ENCODE measurements around the gene PTH2.
"Not testable (repeated sequence)": the region's sequence is repeated elsewhere in the genome, so short reads cannot be mapped to it uniquely, and the experiment has no call there.

PTH2 gene

GRCh38 chr19:49423071-49423984 is at the start of gene PTH2:
Gene PTH2 (minus strand): TSS chr19:49423441. CDS start chr19:49423339, 102 bp downstream.
- DNase-seq (ENCODE audit: low read depth in 3 of 3, low spot score in 1 of 3) = no peak

GRCh38 chr19:49472936-49473335 is 49.7 kb upstream of the PTH2 start:
- DNase-seq (ENCODE audit: low read depth in 3 of 3, low spot score in 1 of 3) = no peak

GRCh38 chr19:49470615-49470978 is 47.4 kb upstream of the PTH2 start:
- no peak for DNase-seq (ENCODE audit: low read depth in 3 of 3, low spot score in 1 of 3)

GRCh38 chr19:49469828-49470614 is 46.8 kb upstream of the PTH2 start:
- DNase-seq (ENCODE audit: low read depth in 3 of 3, low spot score in 1 of 3) = peak in 2 of 3 donors; percentile 55 to 64

GRCh38 chr19:49468746-49469447 is 45.7 kb upstream of the PTH2 start:
- peak in 2 of 3 donors; percentile 66 to 90 for DNase-seq (ENCODE audit: low read depth in 3 of 3, low spot score in 1 of 3)

GRCh38 chr19:49468199-49468598 is 45.0 kb upstream of the PTH2 start:
- no peak for DNase-seq (ENCODE audit: low read depth in 3 of 3, low spot score in 1 of 3)

GRCh38 chr19:49465371-49465770 is 42.1 kb upstream of the PTH2 start:
- DNase-seq (ENCODE audit: low read depth in 3 of 3, low spot score in 1 of 3) = no peak

GRCh38 chr19:49463960-49464740 is 40.9 kb upstream of the PTH2 start:
- no peak for DNase-seq (ENCODE audit: low read depth in 3 of 3, low spot score in 1 of 3)

GRCh38 chr19:49462492-49462891 is 39.3 kb upstream of the PTH2 start:
- no peak for DNase-seq (ENCODE audit: low read depth in 3 of 3, low spot score in 1 of 3)

GRCh38 chr19:49461656-49462055 is 38.4 kb upstream of the PTH2 start:
- DNase-seq (ENCODE audit: low read depth in 3 of 3, low spot score in 1 of 3) = no peak

- not testable (repeated sequence) for DNase-seq (ENCODE audit: low read depth in 3 of 3, low spot score in 1 of 3)
Observed at GRCh38 chr19:49461130-49461529, 37.9 kb upstream of the PTH2 start.

GRCh38 chr19:49459388-49459787 is 36.1 kb upstream of the PTH2 start:
- DNase-seq (ENCODE audit: low read depth in 3 of 3, low spot score in 1 of 3) = no peak

GRCh38 chr19:49458567-49458903 is 35.3 kb upstream of the PTH2 start:
- no peak for DNase-seq (ENCODE audit: low read depth in 3 of 3, low spot score in 1 of 3)

- no peak for DNase-seq (ENCODE audit: low read depth in 3 of 3, low spot score in 1 of 3)
Observed at GRCh38 chr19:49456326-49456725, 33.1 kb upstream of the PTH2 start.

- DNase-seq (ENCODE audit: low read depth in 3 of 3, low spot score in 1 of 3) = no peak
Observed at GRCh38 chr19:49455773-49456172, 32.5 kb upstream of the PTH2 start.

- DNase-seq (ENCODE audit: low read depth in 3 of 3, low spot score in 1 of 3) = no peak
Observed at GRCh38 chr19:49453757-49454240, 30.6 kb upstream of the PTH2 start.

- DNase-seq (ENCODE audit: low read depth in 3 of 3, low spot score in 1 of 3) = peak; percentile 94 to 96 (median 95)
Observed at GRCh38 chr19:49453013-49453756, 29.9 kb upstream of the PTH2 start, which contains the start of gene ALDH16A1. Gene ALDH16A1 (plus strand): TSS chr19:49453225. CDS start chr19:49453332, 107 bp downstream.

GRCh38 chr19:49451430-49452181 is 28.4 kb upstream of the PTH2 start, which contains the start of gene PIH1D1:
Gene PIH1D1 (minus strand): TSS chr19:49451814. CDS start chr19:49451574, 240 bp downstream.
- peak; percentile 78 to 89 (median 88) for DNase-seq (ENCODE audit: low read depth in 3 of 3, low spot score in 1 of 3)

- DNase-seq (ENCODE audit: low read depth in 3 of 3, low spot score in 1 of 3) = no peak
Observed at GRCh38 chr19:49450405-49450804, 27.2 kb upstream of the PTH2 start.
